Measurements from ENCODE around the gene COL20A1.

COL20A1 gene

DNA sequence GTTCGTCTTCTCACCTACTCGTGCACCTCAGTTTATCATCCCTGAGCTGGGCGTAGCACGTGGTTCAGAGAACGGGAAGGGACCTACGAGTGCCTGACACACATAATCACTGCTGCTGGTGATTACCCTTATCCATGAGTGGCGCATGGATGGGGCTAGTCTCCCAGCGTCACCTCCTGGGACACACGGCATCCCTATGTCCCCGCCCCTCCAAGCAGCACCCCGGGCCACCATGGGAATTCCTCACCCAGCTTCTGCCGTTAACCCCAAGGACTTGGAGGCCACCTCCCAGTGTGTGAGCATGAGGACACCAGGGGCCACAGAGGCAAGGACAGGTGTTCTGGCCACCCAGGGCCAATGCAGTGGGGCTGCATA lies 58.3 kb downstream of the COL20A1 start:
- no peak for FAIRE-seq

DNA sequence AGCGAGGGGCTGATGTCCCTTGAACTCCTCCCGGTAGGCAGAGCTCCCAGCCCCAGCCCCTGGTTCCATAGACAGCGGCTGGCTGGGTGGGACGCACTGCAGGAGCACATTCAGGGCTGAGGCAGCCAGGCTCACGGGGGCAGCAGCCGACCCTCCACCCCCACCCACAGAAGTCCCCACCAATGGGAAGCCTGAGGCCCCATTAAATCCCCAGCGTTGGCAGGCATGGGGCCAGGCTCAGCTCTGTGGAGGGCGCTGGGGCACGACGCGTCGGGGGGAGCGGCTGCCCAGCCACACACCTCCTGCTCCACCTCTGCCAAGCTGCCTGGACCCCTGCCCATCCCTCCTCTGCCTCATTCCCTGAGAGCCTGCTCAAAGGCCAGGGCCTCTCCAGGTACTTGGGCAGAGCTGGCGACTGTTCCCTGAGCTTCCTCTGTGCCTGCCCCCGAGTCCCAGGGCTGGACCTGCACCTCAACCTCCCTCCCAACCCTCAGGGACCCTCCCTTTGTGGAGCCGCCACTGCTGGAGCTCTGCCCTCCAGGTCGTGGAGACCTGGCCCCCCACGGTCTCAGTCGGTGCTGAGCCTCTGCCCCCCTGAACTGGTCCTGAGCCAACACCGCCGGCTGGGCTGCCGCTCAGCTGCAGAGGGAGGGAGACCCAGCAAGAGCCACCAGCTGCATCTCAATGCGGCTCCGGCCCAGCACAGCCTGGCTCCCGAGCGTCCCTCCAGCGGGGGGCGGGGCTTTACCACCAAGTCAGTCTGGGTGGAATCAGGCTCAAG lies 59.0 kb downstream of the COL20A1 start:
- FAIRE-seq, result no peak

GRCh38 chr20:63352811-63353221 lies 59.8 kb downstream of the COL20A1 start:
- FAIRE-seq, result no peak

- FAIRE-seq, result no peak
Observed at GRCh38 chr20:63354636-63355350, 61.8 kb downstream of the COL20A1 start.

DNA sequence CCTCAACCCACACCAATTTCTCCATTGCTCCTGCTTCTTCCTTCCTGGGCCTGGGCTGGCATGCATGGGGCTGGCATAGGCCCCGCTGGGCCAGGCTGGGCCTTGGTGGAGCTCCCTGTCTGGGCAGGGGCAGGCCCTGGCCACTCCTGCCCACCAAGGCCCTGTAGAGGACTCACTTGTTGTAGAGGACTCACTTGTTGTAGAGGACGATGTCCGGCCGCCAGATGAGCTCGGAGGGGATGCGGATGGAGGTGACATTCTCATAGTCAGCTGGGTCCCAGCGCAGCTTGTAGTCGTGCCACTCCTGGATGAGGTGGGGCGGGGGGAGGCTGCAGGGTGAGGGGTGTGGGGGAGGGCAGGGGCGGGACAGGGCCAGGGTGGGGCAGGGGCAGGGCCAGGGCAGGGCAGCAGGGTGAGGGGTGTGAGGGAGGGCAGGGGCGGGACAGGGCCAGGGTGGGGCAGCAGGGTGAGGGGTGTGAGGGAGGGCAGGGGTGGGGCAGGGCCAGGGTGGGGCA lies 62.9 kb downstream of the COL20A1 start:
- FAIRE-seq, result no peak

DNA sequence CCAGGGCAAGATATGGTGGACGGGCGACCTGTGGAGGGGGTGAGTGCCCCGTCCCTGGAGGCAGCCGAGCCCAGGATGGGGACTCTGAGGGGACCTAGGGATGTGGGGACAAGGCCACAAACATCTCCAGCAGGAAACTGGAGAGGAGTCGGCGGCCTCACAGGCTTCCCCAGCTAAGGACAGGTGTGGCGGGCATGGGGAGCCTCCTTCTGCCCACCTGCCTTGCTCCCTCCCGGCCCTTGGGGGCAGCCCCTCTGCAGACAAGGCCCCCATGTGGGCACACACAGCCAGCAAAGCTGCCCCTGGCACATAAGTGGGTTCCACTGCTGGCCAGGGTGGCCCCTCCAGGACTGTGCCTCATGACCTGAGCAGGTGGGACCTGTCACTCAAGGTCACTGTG lies 63.5 kb downstream of the COL20A1 start:
- FAIRE-seq, result no peak

DNA sequence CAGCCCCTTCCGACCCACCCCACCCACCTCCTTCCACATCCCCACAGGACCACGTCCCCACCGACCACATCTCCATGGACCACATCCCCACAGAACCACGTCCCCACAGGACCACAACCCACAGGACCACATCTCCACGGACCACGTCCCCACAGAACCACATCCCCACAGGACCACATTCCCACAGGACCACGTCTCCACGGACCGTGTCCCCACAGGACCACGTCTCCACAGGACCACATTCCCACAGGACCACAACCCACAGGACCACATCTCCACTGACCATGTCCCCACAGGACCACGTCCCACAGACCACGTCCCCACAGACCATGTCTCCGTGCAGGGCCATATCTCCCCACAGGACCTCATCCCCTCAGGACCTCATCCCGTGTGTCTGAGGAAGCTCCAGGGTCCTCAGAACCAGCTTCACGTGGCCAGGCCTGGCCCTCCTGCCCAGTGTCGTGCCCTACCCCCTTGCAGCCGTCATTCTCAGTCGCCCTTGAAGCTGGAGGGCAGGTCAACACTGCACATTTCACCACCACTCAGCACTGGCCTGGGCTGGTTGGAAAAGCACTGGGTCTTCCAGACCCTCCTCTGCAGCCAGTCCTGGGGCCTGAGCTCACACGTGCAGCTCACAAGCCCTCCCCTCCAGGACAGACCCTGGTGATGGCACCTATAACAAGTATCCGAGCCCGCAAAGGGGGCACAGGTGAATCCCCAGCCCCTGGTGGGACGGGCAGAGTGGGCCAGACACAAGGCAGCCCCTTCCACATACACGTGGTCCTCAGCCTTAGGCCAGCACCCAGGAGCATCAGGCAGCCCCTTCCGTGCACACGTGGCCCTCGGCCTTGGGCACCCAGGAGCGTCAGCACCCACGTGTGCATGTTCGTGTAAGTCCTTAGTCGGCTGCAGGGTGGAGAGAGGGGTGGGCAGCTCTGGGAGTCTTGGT lies 64.2 kb downstream of the COL20A1 start:
- FAIRE-seq, result no peak

DNA sequence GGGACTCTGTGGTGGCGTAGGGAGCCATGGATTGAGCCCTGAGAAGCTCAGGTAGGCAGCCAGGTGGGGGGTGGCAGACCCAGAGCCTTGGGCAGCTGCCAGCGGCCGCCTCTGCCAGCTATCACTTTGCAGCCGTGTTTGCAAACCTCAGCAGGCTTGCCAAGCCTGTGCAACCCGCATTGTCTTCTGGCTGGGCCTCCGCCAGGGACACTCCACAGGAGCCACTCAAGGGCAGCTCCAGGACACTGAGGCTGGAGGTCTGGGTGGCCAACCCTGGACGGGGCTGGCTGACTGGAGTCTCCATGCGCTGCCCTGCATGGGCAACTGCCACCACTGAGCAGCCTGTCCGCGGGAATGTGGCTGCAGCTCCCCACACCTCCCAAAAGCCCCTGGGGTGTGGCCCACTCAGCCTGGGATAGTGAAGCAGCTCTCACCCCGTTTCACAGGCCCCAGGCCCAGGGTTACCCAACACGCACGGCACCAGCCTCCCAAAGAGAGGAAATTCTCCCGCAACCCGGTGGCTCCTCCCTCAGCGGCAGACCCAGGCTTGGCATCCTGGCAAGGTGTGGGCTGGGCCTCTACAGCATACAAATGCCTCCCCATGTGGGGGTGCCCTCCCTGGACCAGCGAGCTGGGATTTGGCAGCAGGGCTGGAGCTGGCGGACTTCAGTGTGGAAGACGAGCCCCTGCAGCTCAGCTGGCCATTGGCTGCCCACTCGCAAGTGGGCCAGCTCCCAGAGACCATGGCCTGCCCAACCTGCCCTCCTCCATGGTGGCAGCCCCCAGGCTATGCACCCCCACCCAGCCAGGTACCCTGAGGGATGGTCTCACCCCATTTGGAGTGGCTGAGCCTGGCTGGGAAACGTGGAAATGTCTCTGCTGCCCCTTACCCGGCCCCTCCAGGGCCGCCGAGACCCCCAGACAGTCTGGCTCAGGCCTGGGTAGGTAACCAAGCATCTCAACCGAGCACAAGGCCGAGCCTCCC lies 65.2 kb downstream of the COL20A1 start:
- no peak for FAIRE-seq

GRCh38 chr20:63359164-63359934 lies 66.4 kb downstream of the COL20A1 start:
- FAIRE-seq, result no peak

DNA sequence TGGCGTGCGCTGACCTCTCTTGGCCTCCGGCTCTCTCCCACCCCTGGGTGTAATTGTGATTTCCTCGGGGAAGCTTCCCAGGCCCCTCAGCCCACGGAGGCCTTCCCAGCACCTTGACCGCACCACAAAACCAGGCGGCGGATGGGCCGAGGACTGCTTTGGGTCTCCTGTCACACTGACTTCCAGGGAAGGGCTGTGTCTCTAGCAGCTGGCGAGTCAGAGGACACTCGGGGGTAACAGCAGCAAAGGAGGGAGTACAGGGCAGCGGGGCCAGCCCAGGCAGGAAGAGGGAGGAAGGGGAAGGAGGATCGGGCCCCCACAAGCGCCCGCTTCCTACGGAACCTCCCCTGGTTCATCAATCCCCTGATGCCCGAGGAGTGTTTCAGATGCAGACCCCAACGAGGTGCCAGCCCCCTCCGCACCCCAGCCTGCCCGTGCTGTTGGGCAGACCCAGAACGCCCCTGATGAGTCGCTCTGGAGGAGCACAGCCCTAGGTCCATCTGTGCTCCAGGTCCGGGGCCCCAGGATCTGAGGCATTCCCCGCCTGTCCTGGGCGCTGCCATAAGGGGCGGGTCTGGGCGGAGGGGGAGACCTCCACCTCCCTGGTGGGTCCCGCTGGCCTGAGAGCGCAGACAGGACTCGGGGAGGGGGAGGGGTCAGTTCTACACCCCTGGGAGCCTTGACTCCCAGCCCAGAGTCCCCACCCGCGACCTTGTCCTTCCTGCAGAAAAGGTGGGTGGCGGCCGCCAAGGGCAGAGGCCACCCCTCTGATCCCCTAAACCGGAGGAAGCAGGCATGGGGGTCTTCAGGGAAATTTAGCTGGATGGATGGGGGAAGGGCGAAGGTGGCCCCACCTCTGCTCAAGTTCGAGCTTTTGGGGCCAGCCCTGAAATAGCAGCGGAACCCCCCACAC lies 67.2 kb downstream of the COL20A1 start:
- no peak for FAIRE-seq

DNA sequence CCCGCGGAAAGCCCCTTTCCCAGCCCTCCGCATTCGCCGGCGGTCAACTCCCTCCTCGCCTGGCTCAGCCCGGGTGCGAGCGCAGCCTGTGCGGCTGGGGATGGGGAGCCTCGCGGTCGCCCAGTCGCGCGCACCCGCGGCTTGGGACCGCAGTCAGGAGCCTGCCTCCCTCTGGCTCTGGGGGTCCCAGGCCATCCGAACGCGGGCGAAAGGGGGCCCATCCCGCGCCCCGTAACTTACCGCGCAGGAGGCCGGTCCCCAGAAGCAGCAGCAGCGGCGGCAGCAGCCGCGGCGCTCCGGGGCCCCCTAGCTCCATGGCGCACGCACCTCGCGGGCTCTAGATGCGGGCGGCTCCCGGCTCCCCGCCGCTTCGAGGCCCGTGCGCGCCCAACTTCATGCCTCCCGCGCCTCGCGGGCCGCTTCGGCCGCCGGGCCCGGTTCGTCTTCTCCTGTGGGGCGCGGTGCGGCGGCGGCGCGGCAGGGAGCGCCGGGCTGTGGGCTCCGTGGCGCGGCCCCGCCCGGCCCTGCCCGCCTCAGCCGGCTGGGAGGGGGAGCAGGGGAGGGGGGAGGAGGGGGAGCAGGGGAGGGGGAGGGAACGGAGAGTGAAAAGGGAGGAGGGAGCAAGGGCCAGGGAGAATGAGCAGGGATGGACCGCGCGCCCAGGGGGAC lies 68.0 kb downstream of the COL20A1 start, which contains the start of gene CHRNA4:
Gene CHRNA4 (minus strand): TSS at position 500 of the 669 bp plus-strand sequence. CDS start 184 bp downstream, at position 316.
- FAIRE-seq, result no peak

- FAIRE-seq, result no peak
Observed at GRCh38 chr20:63361519-63362435, 68.8 kb downstream of the COL20A1 start.

GRCh38 chr20:63362436-63363009 lies 69.5 kb downstream of the COL20A1 start:
- no peak for FAIRE-seq

DNA sequence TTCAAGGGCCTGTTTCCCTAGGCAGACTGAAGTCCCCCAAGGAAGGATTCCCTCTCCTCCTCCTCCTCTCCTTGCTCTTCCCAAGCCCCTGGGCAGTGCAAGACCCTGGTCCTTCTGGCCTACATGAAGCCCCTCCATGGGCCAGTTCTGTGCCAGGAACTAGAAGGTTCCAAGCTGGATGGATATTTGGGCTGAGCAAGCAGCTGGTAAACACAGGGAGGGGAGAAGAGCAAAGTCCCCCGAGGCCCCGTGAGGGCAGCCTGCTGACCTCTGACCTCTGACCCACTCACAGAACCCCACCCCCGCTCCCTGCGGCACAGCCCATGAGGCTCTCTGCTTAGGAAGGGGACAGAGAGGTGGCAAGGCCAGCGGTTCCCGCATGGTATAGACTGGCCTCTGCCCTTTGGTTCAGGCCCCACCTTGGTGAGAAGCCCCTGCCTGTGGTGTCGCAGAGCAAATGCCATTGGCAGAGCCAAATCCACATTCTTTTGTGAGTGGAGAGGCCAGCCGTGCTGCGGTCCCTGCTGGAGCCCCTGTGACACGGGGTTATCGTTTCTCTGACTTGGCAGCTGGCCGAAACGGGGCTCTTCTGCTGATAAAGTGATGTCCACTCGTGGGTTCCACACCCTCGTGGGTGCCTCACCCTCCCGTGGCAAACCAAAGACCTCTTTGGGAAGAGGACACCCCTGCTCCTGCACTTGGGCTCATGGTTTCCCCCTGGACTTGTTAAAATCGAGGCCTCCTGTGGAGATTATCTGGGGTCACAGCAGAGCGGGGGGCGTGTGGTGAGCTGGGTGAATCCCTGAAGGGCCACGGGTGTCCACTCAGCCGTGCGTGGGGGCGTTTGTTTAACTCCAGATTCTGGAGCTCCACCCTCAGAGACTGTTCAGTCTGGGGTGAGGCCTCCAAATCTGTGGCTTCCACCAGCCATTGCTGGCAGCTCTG lies 70.3 kb downstream of the COL20A1 start:
- FAIRE-seq, result no peak

- no peak for FAIRE-seq
Observed at GRCh38 chr20:63363981-63364561, 71.1 kb downstream of the COL20A1 start.

Measured in colon (tissue), 2 donors.